Activated CD4-positive, alpha-beta memory T cell treated with anti-CD3 and anti-CD28 coated beads, Interleukin-2, amount 10 ng/mL, durations not matched to agents 7 days and 5 days (primary cell): Measurements from ENCODE around the gene GLI2. TPM values are rescaled to one million over a fixed set of nuclear protein-coding genes. Genes with fewer than 3 reads are reported as not detected.

Experiments used
- CTCF ChIA-PET: fragments of 350-600 bp; sonication (Branson Sonifier 250); formaldehyde crosslinking; loops from one replicate; lab custom pipeline; 2021; ENCODE audit warnings: antibody characterized with exemption, inconsistent platforms; lab: Charles Lee
- POLR2A ChIA-PET: fragments of 350-600 bp; sonication (Branson Sonifier 250); formaldehyde crosslinking; loops from one replicate; lab custom pipeline; 2021; ENCODE audit warnings: antibody characterized with exemption; lab: Charles Lee
- DNase-seq: peaks from one replicate; pipeline ENCODE4 v3.0.0-alpha.2; 2020
- H3K27ac Mint-ChIP-seq: one replicate; pipeline ENCODE4 v1.8.0; 2021; ENCODE audit warnings: mild to moderate bottlenecking, mixed read lengths
- H3K27me3 Mint-ChIP-seq: one replicate; pipeline ENCODE4 v1.8.0; 2021; ENCODE audit warnings: mixed read lengths
- H3K36me3 Mint-ChIP-seq: one replicate; pipeline ENCODE4 v1.8.0; 2021; ENCODE audit warnings: low read depth, mixed read lengths
- H3K4me1 Mint-ChIP-seq: one replicate; pipeline ENCODE4 v1.8.0; 2021; ENCODE audit warnings: mixed read lengths
- H3K4me3 Mint-ChIP-seq: one replicate; pipeline ENCODE4 v1.8.0; 2021; ENCODE audit warnings: mild to moderate bottlenecking, mixed read lengths
- H3K9me3 Mint-ChIP-seq: one replicate; pipeline ENCODE4 v1.8.0; 2021; ENCODE audit warnings: mixed read lengths
- total RNA-seq, 2 experiments: library from RNA; stranded (reverse); gene quantifications; one replicate each; pipeline ENCODE4 v1.2.3, GENCODE V29; 2021

GLI2 gene
- total RNA-seq, 2 experiments from 2014 or later = 0.43 to 0.75 TPM

DNA sequence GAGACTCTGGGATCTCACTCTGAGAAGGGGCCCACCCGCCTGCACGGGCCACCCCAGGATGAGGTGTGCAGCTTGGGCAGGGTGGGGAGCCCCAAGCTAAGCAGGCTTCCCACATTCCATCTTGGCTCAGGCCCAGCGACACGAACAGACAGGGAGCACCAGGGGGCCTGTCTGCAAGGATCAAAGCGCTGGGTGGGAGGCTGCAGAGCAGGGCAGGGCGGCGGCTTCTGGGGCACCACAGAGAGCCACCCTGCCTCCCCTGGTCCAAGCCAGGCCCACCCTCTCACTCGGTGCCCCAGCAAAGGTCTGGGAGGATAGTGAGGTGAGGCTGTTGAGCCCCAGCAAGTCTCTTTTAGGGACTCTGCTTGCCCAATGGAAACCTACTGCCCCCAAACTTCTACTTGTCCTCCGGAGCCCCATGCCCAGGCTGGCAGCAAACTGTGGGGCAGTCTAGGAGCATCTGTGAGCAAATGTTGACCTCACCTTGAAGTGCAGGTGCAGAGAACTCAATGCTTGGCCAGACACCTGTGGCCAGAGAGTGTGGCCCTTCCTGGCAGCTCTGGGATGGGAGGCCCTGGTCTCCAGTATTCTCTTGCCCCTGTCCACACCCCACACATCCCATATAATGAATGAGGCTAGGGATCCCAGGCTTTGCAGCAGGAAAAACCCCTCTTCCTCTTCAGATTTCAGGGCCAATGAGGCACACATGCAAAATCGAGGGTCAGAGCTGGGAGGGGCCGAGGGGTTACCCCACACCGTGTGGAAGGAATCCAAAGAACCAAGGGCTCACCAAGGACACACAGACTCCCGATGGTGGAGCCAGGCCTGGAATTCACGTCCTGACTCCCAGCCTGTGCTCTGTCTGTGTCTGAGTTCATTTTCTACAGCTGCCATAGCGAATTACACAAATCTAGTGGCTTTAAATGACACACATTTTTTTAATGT lies 18.8 kb upstream of the GLI2 start:
- H3K36me3 Mint-ChIP-seq = no peaks in the 10 kb centered on the region
- peaks cover 11% of the 10 kb centered on the region for H3K27me3 Mint-ChIP-seq
- H3K9me3 Mint-ChIP-seq = no peaks in the 10 kb centered on the region
- peaks cover 5% of the 10 kb centered on the region for H3K4me1 Mint-ChIP-seq
- DNase-seq = no peak
- ChIA-PET CTCF (interaction anchor here (0.6 to 1.3 kb wide), 2 partner anchors 19 to 405 kb away, joined by 3 read pairs; partner anchors contain the start of gene GLI2), POLR2A (no interaction called here)
- no peak overlapping the region for H3K27ac Mint-ChIP-seq
- no peak overlapping the region for H3K4me3 Mint-ChIP-seq

DNA sequence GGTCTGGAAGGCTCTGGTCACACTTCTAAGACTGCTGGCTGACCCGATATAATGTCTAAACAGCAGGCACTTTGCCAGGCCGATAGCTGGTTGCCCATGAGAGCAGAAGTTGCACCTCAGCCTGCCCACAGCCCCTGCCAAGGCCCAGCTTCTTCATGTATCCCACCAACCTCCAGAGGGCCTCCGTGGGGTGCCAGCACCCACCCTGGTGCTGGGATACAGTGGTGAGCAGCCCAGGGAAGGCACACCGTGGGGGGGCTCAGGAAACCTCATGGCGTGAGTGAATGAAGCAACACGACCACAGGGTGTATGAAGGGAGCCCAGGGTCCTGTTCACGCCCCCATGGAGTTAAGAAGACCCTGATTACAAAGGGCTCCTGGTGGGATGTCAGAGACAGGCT lies 16.2 kb upstream of the GLI2 start:
- no peak overlapping the region for H3K27ac Mint-ChIP-seq
- CTCF ChIA-PET = no interaction called here
- POLR2A ChIA-PET = no interaction called here
- no peaks in the 10 kb centered on the region for H3K9me3 Mint-ChIP-seq
- H3K36me3 Mint-ChIP-seq = no peaks in the 10 kb centered on the region
- H3K4me1 Mint-ChIP-seq = no peaks in the 10 kb centered on the region
- no peak for DNase-seq
- H3K4me3 Mint-ChIP-seq = no peak overlapping the region
- H3K27me3 Mint-ChIP-seq = peaks cover 14% of the 10 kb centered on the region

DNA sequence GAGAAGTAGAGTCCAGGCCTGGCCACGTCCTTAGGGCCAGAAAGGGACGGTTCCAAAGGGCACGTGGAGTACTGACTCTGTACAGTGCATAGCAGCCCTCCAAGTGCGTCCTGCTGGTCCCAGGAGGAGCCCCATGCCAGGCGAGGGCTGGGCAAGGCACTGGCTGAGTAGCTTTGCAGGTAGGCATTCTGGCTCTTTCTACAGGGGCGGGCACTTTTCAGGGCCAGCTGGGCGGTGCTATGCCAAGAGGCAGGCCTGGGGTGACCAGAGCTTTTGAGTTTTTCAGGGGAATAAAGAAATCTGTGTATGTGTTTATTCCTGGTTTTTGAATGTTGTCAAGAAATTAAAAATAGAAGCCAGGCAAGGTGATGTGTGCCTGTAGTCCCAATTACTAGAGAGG lies 15.4 kb upstream of the GLI2 start:
- ChIA-PET POLR2A (no interaction called here), CTCF (no interaction called here)
- Mint-ChIP-seq H3K9me3 (no peaks in the 10 kb centered on the region), H3K36me3 (no peaks in the 10 kb centered on the region), H3K4me3 (no peak overlapping the region), H3K27ac (no peak overlapping the region), H3K4me1 (no peaks in the 10 kb centered on the region), H3K27me3 (peaks cover 15% of the 10 kb centered on the region)
- DNase-seq = no peak

DNA sequence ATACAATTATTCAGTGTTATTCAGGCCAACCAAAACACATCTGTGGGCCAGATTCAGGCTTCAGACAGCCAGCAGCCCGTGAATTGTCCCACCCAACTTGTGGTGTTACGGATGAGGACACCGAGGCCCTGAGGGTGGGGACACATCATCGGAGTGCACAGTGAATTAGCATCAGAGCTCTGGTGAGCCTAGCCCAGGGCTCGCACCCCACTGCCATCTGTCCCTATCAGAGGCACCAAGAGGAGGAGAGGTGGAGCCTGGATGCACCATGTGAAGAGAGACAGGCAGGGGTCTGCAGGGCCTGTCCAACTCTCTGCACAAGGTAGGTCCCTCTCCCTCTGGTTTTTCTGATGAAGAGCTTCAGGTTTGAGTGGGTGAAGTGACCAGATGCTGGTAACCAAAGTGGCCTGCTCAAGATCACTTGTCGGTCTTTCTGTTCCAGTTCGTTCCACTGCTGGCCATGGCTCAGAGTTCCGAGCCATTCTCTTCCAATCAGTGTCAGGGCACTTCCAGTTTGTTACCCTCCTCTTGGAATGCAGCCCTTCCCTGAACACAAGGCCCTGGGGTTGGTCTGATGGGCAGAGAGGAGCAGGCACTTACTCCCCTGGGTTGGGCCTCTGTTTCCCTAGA lies 14.8 kb upstream of the GLI2 start:
- no peaks in the 10 kb centered on the region for H3K36me3 Mint-ChIP-seq
- no peaks in the 10 kb centered on the region for H3K9me3 Mint-ChIP-seq
- CTCF ChIA-PET = no interaction called here
- no peak overlapping the region for H3K4me3 Mint-ChIP-seq
- H3K4me1 Mint-ChIP-seq = no peaks in the 10 kb centered on the region
- POLR2A ChIA-PET = no interaction called here
- H3K27me3 Mint-ChIP-seq = peaks cover 12% of the 10 kb centered on the region
- H3K27ac Mint-ChIP-seq = no peak overlapping the region
- DNase-seq = no peak

DNA sequence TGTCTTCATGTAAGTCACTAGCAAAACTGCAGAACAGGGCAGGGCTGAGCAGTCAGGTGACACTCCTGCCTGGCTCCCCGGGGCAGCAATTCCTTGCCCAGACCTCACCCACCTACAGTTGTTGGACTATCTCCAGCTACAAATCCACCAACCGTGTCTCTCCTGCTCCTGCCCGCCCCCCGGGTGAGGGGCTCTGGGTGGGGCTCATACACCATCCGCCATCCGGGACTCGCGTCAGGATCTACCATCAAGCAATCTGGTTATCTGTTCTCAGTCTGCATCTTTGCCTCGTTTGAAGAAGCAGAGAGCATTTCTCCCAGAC lies 13.5 kb upstream of the GLI2 start:
- Mint-ChIP-seq H3K9me3 (no peaks in the 10 kb centered on the region), H3K27me3 (peaks cover 19% of the 10 kb centered on the region), H3K4me3 (no peak overlapping the region), H3K36me3 (no peaks in the 10 kb centered on the region), H3K27ac (no peak overlapping the region), H3K4me1 (no peaks in the 10 kb centered on the region)
- no peak for DNase-seq
- ChIA-PET POLR2A (no interaction called here), CTCF (no interaction called here)

DNA sequence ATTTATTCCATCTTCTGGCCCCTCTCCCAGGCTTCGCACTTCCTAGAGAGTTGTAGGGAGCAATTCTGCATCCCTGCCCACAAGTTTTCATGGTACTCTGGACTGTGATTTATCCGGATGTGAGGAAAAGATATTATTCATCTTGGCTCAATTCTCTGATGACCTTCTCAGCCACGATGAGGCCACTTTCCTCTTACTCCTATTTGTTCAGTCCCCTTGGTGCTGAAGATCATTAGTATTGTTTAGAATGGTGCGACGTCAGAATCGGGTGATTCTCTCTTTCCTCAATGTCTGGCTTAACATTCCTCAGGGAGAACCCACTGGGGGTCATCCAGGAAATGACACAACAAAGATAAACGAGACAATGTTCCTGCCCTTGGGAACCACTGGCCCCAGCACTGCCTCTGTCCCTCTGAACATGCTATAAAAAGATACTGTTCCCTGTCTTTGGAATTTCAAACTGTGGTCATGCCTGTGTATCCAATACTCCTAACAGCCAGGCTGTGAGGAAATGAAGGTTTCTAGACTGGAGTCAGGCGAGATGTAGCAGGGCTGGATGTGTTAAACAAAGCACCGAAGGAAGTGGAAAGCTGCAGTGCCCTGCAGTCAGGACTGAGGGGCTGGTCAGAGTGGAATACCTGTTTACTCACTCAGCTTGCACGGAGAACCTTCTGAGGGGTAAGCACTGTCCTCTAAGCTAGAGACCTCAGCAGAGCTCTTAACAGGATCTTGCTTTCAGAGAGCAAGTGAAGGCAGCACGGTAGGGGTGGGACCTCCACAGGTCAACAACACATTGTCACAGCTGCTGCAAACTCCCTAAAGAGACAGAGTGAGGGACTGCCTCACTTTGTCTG lies 12.9 kb upstream of the GLI2 start:
- Mint-ChIP-seq H3K27me3 (peaks cover 19% of the 10 kb centered on the region), H3K4me3 (no peak overlapping the region), H3K9me3 (no peaks in the 10 kb centered on the region), H3K36me3 (no peaks in the 10 kb centered on the region), H3K27ac (no peak overlapping the region), H3K4me1 (no peaks in the 10 kb centered on the region)
- CTCF ChIA-PET = no interaction called here
- POLR2A ChIA-PET = no interaction called here
- DNase-seq = no peak

DNA sequence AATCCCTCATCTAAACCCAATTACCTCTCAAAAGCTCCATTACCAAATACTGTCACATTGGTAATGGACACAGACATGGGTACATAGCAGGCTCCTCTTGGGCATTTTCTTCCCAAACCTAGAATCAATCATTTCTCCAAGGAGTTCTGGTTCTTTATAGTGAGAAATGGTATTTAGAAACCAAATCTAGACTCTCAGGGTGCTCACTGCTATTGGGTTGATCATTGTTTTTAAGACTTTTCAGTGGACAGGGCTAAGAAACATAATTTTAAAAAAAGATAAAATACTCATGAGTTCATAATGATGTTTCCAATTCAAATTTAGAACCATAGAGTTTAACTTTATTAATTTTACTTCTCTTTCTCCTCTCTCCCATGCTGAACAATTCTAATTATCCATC lies 9.4 kb upstream of the GLI2 start:
- POLR2A ChIA-PET = no interaction called here
- no peak overlapping the region for H3K4me3 Mint-ChIP-seq
- H3K36me3 Mint-ChIP-seq = no peaks in the 10 kb centered on the region

DNA sequence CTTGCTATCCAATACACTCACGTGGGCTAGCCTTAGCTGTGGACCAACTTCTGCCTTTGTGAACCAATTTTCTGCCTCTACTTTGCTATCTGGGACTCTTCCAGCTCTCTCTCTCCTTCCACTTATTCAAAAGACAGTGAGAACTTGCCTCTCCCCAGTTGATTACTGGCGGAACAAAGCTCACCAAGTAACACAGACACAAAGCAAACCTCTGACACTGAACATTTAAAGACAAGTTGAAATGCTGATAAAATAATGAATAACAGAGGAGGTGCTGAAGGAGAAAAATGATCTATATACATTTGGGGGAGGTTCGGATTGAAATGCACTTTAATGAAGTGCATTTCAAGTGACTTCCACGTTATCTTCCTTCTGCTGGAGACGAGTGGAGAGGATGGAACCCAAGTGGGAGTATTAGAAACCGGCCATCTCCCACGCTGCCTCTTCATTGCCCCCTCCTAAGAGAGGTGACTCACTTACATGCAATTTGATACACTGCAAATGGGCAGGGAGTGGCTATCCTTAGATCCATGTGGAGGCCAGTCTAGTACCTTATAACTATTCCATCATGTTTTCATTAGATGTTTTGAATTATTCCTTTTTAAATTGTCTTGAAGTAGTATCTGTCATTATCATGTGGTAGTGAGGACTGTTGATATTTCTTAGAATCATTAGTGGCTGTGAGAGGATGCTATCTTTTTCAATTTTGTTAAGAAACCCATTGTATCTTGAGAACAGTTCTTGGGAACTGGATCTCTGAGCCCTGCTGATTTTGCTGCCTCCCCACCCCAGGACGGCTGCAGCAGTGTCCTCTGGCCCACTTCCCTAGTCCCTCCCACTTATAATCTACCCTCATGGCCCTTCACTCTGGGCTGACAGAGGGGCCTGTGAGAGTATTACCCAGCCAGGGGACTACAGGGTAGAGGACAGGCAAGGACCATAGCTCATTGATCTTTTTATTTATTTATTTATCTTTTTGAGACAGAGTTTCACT lies 6.0 kb upstream of the GLI2 start:
- H3K4me3 Mint-ChIP-seq = no peak overlapping the region
- no peaks in the 10 kb centered on the region for H3K36me3 Mint-ChIP-seq
- H3K27me3 Mint-ChIP-seq = peaks cover 40% of the 10 kb centered on the region
- ChIA-PET CTCF (no interaction called here), POLR2A (no interaction called here)
- DNase-seq = no peak
- H3K9me3 Mint-ChIP-seq = no peaks in the 10 kb centered on the region
- peaks cover 13% of the 10 kb centered on the region for H3K4me1 Mint-ChIP-seq
- H3K27ac Mint-ChIP-seq = no peak overlapping the region

More for the DNA sequence above, 9.4 kb upstream of the GLI2 start:
- no peak for DNase-seq
- Mint-ChIP-seq H3K4me1 (no peaks in the 10 kb centered on the region), H3K27ac (no peak overlapping the region), H3K9me3 (no peaks in the 10 kb centered on the region), H3K27me3 (peaks cover 31% of the 10 kb centered on the region)
- CTCF ChIA-PET = no interaction called here

DNA sequence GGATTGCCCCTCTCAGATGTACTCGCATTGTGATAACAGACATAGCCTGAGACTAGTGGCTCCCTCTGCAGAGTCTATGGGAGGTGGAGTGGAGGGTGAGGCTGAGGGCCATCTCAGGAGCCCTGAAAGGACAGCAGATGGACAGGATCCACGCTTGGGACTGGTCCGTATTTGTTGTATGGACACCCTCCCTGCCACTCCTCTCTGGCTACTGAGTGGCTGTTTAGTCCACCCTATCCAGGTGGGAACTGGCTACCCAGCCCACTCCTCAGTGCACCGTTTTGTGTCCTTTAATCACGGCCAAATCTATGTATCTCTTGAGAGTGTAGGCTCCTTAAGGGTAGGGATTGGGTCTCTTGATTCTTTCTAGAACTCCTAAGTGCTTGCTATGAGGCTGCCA lies 4.5 kb upstream of the GLI2 start:
- H3K4me3 Mint-ChIP-seq = no peak overlapping the region
- H3K36me3 Mint-ChIP-seq = no peaks in the 10 kb centered on the region
- H3K4me1 Mint-ChIP-seq = peaks cover 13% of the 10 kb centered on the region
- no peaks in the 10 kb centered on the region for H3K9me3 Mint-ChIP-seq
- ChIA-PET POLR2A (no interaction called here), CTCF (interaction anchor here (0.6 kb wide), 1 partner anchor 12 kb away, joined by 3 read pairs; no protein-coding TSS in a partner anchor)
- DNase-seq = no peak
- H3K27me3 Mint-ChIP-seq = peaks cover 38% of the 10 kb centered on the region
- no peak overlapping the region for H3K27ac Mint-ChIP-seq

DNA sequence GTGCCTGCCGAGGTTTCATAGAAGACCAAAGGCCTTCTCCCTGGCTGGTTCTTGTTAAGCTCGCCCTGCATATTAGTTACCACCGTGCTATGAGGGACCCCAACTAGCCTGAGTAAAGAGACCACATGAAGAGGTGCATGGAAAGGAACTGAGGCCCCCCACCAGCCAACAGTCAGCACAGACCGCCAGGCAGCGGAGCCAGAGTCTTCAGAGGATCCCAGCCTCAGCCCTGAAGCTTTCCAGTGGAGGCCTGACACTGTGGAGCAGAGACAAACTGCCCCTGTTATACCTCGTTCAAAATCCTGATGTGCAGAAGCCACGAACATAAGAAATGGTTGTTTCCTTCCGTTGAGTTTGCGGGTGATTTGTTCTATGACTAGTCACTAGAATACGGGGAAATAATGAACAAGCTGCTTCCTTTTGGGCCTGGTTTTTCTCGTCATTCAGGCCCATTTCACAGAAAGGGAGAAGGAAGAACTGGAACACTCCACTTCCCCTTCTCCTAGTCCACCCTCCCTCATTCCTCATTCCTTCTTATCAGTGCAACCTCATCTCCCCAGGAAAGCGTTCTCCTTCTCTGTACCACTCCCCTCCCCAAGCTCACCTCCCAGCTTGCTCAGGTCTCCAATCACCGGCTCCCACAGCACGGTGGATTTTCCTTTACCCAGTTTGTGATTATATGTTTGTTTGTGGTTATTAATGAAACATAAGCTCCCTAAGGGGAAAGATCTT lies 3.0 kb upstream of the GLI2 start:
- POLR2A ChIA-PET = no interaction called here
- CTCF ChIA-PET = no interaction called here
- DNase-seq = peak; percentile 15

DNA sequence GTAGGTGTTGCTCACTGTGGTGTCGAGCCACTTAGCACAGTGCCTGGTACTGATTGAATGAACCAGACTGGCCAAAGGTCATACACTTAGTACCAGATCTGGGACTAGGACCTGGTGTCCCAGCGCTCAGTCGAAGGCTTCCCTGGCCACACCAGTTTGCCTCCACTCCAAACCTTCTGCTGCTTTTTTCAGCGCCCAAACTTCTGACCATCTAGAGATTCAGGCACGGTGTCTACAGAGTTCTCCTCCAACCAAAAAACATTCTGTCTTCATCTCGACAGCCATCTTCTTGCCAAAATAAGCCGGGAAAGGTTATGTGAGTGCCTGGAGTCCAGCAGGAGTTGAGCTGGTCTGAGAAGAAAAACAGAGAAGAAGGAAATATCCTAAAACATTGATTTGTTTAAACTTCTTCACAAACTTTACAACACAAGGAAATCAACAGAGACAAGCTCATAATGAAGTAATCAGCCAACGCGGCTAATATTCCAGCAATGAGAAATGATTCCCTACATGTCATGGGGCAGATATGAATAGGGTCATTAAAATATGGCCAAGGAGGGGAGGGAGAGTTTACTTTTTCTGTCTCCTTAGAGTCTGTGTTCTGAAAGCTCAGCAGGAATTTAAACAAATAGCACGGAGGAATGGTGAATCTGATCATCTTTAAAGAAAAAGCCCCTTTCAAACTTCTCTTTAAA lies 2.3 kb upstream of the GLI2 start:
- DNase-seq = no peak
- H3K4me1 Mint-ChIP-seq = peaks cover 22% of the 10 kb centered on the region
- H3K36me3 Mint-ChIP-seq = no peaks in the 10 kb centered on the region
- peaks cover 54% of the 10 kb centered on the region for H3K27me3 Mint-ChIP-seq
- peak overlapping the region; percentile 73 for H3K27ac Mint-ChIP-seq
- H3K4me3 Mint-ChIP-seq = no peak overlapping the region
- no peaks in the 10 kb centered on the region for H3K9me3 Mint-ChIP-seq
- POLR2A ChIA-PET = no interaction called here
- CTCF ChIA-PET = no interaction called here

More for the DNA sequence above, 3.0 kb upstream of the GLI2 start:
- Mint-ChIP-seq H3K36me3 (no peaks in the 10 kb centered on the region), H3K4me3 (no peak overlapping the region), H3K9me3 (no peaks in the 10 kb centered on the region), H3K27me3 (peaks cover 47% of the 10 kb centered on the region), H3K4me1 (peaks cover 22% of the 10 kb centered on the region), H3K27ac (peak overlapping the region; percentile 73)
